ENCODE measurements around the gene ANGPTL5.
"Not testable (repeated sequence)": the region's sequence is repeated elsewhere in the genome, so short reads cannot be mapped to it uniquely, and the experiment has no call there.

Gene ANGPTL5

DNA sequence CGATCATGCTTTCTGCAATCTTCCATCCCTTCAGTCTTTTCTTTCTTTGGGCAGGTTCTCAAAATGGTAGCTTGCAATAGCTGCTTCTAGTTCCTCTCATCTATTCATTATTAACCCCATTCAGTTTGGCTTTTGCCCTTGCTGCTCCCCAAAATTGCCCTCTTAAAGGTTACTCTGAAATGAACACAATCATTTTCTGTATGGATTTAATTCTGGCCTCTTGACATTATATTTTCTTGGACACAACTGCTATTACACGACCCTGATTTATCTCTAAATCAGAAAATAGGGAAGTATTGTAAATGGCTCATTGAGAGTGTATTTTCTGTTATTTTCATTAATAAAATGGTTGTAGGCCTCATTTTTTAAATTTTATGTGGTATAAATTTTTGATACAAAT lies at the start of gene ANGPTL5:
Gene ANGPTL5, minus strand, starts transcription at position 101 of the 400 bp plus-strand sequence. CDS start 8,613 bp downstream, outside the sequence.
- DNase-seq = no peak

DNA sequence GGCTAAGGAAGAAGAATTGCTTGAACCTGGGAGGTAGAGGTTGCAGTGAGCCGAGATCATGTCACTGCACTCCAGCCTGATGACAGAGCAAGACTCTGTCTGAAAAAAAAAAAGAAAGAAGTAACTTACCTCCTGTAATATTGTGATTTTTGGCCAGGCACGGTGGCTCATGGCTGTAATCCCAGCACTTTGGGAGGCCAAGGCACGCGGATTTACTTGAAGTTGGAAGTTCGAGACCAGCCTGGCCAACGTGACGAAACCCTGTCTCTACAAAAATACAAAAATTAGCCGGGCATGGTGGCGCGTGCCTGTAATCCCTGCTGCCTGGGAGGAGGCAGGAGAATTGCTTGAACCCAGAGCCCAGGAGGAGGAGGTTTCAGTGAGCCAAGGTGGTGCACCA lies 47.9 kb upstream of the ANGPTL5 start:
- not testable (repeated sequence) for DNase-seq

DNA sequence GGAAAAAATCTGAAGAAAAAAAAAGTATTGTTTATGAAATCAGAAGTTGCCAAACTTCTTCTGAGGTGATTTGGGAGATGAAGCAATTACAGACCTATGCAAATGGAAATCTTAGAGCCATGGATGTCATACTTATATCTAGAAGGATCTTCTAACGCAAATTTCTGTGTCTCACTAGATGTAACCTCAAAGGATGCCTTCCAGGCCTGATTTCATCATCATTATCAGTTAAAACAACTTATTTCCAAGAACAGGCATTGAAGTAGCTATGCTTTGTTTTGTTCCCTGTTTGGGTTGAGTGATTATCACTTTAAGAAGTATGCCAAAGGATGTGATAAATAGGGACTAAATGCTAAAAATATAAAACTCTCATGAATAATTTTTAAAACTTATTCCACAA lies 43.9 kb upstream of the ANGPTL5 start:
- DNase-seq = no peak

DNA sequence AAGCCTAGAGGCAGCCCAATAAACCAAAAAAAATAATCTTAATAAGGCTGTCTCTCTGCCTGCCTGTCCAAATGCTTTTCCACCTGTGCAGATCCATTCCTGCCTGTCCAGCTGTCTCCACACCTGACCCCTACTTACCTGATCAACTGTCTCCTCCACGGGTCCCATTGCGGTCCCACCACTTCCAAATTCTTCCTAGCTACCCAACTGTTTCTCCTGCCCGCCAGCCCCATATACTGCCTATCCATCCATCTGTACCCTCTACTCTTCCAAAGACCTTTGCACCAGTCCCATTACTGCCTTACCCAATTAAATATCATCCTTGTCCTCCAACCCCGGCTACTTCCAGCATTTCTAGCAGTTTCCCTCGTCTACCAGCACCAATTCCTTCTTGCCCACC lies 39.4 kb upstream of the ANGPTL5 start:
- DNase-seq = no peak

- DNase-seq = no peak
These were observed 39.0 kb upstream of the ANGPTL5 start for GRCh38 chr11:101955278-101955677.

DNA sequence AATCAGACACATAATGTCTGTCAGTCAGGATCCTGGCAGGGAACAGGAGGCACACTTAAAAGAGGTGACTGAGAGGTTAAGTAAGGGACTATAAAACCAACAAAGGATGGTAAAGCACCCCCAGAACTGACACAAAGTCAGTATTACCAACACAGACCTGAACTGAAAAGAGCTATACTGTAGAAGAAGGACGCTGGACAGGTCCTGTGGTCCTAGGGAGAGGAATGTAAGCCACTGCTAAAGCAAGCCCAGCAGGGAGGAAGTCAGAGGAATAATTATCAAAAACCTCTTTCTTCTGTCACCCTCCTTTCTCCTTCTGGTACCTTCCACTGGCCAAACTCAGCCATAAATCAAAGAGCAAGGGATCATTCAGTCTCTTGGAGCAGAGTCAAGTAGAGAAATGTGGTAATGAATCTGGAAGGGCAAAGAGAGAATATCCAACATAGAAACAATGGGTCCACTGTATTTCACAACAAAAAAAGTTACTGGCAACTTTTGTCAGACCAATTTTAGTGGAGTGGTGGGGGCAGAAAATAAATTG lies 33.4 kb upstream of the ANGPTL5 start:
- no peak for DNase-seq

DNA sequence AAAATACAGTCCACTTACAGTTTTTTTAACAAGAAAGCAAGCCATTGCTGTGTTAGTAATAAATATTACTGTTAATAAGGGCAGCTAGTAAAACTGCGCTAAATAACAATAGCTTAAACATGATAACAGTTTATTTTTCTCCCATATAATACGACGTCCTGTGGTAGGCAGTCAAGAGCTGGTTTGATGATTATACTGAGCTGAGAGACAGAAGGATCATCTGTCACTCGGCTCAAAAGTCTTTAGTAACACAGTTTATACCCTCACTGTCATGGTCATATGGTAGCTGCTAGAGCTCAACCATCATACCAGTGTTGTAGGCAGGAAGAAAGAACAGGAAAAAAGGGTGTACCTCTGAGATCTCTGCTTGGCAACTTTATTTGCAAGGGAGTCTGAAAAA lies 29.1 kb upstream of the ANGPTL5 start:
- no peak for DNase-seq

- DNase-seq = no peak
These were observed 28.6 kb upstream of the ANGPTL5 start for GRCh38 chr11:101944923-101945322.

- no peak for DNase-seq
These were observed 24.7 kb upstream of the ANGPTL5 start for GRCh38 chr11:101940901-101941520.

DNA sequence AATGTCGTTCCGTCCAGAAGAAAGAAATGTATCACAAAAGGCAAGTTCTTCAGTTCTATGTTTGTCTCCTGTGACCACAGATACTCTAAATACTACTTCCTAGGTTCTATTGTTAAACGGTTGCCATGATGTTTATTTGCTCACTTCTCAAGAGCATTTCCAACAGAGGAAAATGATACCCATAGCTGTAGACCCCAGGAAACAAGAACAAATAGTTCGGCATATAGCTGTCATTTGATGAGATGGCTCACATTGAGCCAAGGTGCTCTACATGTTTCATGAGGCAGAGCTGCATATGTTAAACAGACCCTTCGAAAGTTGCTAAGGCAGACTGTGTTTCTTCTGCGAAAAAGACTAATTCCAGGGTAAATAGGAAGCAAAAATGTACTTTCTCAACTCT lies 15.4 kb upstream of the ANGPTL5 start:
- DNase-seq = no peak

DNA sequence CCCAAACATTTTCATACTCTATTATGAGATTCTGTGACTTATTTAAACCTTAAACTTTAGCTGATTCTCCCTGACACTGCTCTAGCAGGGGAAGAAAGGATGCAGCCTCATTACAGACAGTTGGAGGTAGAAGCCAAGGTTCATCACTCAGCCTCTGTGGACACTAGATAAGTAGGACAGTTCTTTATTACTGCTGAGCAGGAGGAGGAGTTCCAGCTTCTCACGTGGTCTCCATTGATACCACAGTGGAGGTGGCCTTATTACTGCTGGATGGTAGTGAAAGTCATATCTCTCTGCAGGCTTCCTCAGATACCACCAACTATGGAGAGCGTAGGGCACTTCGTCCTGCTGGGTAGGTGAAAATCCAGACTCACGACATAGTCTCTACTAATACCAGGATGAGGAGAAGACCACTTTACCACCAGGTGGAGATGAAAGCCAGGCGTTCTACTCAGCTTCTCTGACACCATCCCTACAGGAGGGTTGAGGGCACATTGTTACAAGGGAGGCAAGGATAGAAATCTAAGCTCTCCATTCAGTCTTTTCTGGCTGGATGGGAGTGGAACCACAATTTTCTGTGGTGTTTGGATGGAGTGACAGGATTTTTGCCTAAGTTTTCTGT lies 13.1 kb upstream of the ANGPTL5 start:
- DNase-seq = no peak

DNA sequence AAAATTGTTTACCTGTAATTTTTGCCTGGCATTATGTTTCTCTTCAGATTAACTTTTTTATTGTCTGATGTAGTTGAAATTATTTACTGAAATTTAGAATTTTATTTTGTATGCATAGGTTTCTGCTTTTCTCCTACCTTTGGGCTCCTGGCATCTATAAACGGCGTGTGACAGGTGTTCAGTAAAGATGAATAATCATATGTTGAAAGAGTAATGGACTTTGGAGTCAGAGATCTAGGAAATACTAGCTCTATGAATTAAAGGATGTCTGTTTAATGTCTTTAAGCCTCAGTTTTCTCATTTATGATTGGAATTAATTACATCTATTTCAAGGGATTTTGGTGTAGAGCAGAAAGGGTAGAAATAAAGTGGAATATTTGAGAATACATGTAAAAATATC lies 7.2 kb upstream of the ANGPTL5 start:
- no peak for DNase-seq

- DNase-seq = no peak
These were observed 4.7 kb upstream of the ANGPTL5 start for GRCh38 chr11:101920992-101921391.

DNA sequence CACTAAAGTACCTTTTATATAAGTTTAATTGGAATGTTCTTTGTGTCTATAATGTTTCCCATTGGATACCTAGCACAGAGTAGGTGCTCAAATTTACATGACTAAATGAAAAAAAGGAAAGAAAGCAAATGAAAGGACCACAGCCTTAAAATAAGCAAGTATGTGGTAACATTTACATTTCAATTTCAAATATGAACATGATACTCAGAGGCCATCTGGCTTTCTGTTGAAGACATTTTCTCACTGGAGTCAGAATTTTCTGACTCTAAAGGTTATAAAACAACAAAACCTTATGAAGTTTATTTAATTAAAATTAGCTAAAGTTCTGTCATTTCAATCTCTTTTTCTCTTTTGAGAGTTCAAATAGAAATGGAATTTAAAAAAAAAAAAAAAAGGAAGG lies 904 bp upstream of the ANGPTL5 start:
- DNase-seq = no peak

GRCh38 chr11:101915791-101916291 lies 481 bp downstream of the ANGPTL5 start:
- no peak for DNase-seq

DNA sequence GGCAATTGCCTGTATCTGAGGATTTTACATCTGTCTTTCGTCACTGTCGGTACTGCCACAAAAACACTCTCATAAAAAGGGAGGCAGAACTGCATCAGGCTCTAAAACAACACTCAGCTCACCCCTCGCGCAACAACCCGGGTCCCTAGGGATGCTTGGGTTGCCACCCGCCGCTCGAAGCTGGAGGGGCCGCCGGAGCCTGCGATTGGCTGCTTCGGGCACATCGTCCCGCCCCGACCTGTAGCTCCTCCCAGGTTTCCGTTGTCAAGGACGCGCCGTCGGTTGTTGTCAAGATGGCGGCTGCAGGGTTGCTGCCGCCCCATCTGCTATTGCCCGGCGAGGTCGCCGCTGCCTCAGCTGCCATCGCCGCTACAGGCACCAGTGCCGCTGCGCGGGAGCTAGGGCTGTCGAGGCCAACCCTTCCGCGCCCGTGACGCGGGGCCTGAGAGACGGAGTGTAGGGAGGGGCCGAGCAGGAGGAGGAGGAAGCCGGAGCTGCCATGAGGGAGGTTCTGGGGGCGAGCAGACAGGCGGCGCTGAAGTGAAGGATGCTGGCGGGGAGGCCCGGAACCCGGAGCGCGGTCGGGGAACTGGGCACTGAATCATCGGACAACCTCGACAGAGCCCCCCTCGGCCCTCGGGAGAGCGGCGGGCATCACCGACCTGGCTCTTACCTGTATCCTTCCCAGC lies 1.4 kb downstream of the ANGPTL5 start, which contains the start of gene CEP126:
Gene CEP126, plus strand, starts transcription at position 273 of the 689 bp plus-strand sequence. Its CDS starts 275 bp downstream, at position 548.
- peak; percentile 89 to 90 for DNase-seq

GRCh38 chr11:101914341-101914737 lies 2.0 kb downstream of the ANGPTL5 start:
- no peak for DNase-seq

DNA sequence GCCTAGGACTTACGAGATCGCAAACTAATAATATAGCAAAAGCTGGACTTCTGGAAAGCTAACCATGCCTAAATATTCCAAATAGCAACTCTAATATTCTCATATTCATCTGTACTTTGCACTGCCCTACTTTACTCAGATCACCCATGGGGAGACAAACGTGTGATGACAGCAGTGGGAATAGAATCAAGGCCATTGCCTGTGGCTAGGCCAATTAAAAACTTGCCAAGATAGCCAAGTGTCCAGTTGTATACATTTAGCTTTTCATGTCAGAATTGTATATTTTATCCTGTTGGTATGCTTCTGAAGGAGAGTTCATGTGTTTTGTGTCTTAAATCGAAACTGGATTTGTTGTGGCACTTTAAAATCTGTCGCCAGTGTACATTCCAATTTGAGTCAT lies 2.7 kb downstream of the ANGPTL5 start:
- DNase-seq = no peak

GRCh38 chr11:101912823-101913284 lies 3.5 kb downstream of the ANGPTL5 start:
- no peak for DNase-seq

- DNase-seq = no peak
These were observed 7.2 kb downstream of the ANGPTL5 start for GRCh38 chr11:101909087-101909486.

GRCh38 chr11:101907815-101908214 lies 8.5 kb downstream of the ANGPTL5 start:
- no peak for DNase-seq

GRCh38 chr11:101894505-101894904 lies 21.8 kb downstream of the ANGPTL5 start:
- DNase-seq = no peak

- no peak for DNase-seq
These were observed 26.6 kb downstream of the ANGPTL5 start for GRCh38 chr11:101889767-101890166.

DNA sequence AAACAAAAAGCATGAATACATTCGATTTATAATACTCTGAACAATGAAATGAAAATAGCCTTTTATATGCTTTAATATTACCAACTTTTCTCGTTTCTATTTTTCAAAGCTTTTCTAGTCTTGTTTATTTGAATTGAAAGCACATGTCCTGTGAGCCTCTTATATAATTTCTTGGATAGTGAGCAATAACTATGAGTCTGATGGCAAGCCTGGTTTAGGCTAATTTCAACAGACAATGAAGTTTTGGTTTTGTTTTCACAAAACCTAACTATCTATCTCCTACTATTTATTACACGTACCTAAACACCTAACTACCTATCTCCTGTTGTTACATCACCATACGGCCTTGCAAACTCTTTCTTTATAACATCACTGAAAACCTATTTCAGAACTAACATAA lies 30.7 kb downstream of the ANGPTL5 start:
- no peak for DNase-seq
